ENCODE data around the gene MFSD11. TPM values are rescaled to one million over a fixed set of nuclear protein-coding genes. Genes with fewer than 3 reads are reported as not detected.

The MFSD11 gene
- total and polyA plus RNA-seq, 2 of the 4 experiments (the other 2 are of a cell fraction) = 12.3 to 16.1 TPM

- Histone ChIP-seq H2BK15ac (ENCODE audit: low read depth, low read length) (no peak overlapping the region), H3K23ac (ENCODE audit: low read depth, low read length) (no peak overlapping the region), H2AK5ac (ENCODE audit: low read depth, low read length) (peak overlapping the region; percentile 23; the same call in 1 of the 2 replicates), H3K9me3 (ENCODE audit: control insufficient read depth, insufficient read depth, low read length) (no peaks in the 10 kb centered on the region), H4K91ac (ENCODE audit: insufficient read depth, low read depth, low read length) (no peak overlapping the region), H2AK9ac (replicated peaks; ENCODE audit: low read depth, low read length, poor library complexity) (no peak overlapping the region), H3K18ac (ENCODE audit: low read depth, low read length) (no peak overlapping the region), H3K4me1 (ENCODE audit: control insufficient read depth, insufficient read depth, low read length) (peaks cover 28% of the 10 kb centered on the region), H4K5ac (ENCODE audit: low read depth, low read length) (no peak overlapping the region), H3K79me1 (ENCODE audit: low read depth in 1 of 2, low read length in 2 of 2) (peaks cover 31 to 80% of the 10 kb centered on the region in 2 experiments), H2AFZ (replicated peaks; ENCODE audit: low read length, poor library complexity) (no peak overlapping the region), H3K27ac (ENCODE audit: insufficient read depth, low read length) (no peak overlapping the region), H3K9ac (ENCODE audit: low read depth, low read length) (no peak overlapping the region), H2BK20ac (ENCODE audit: low read depth, low read length) (no peak overlapping the region), H3K14ac (replicated peaks; ENCODE audit: low read depth, low read length) (no peak overlapping the region), H3K4me2 (ENCODE audit: low read depth, low read length) (no peak overlapping the region), H3K4me3 (ENCODE audit: insufficient read depth, low read depth, low read length) (no peak overlapping the region), H4K20me1 (ENCODE audit: insufficient read depth, low read length) (peaks cover 50% of the 10 kb centered on the region), H4K8ac (ENCODE audit: low read depth in 2 of 2, low read length in 2 of 2) (no peak overlapping the region), H3K36me3 (ENCODE audit: control insufficient read depth, insufficient read depth, low read length) (peaks cover 22% of the 10 kb centered on the region), H3K56ac (ENCODE audit: extremely low read depth, insufficient read depth, low read length) (no peak overlapping the region), H3K27me3 (ENCODE audit: control insufficient read depth, insufficient read depth, low read length) (no peaks in the 10 kb centered on the region), H3K9me1 (ENCODE audit: insufficient read depth, low read length) (peaks cover 37% of the 10 kb centered on the region), H2BK5ac (ENCODE audit: low read depth, low read length, poor library complexity, severe bottlenecking) (no peak overlapping the region), H2BK120ac (ENCODE audit: low read depth, low read length) (no peak overlapping the region), H3K4ac (ENCODE audit: low read depth, low read length) (peak overlapping the region; percentile 38; the same call in 1 of the 2 replicates)
- ATAC-seq (ENCODE audit: low read depth) (no peak), DNase-seq (no peak)
- WGBS, 2 experiments (ENCODE audit: extremely low coverage in 2 of 2, insufficient read length in 1 of 2) = 69% methylated on average over 5 of the region's 13 CpGs; no CpG with 5 or more reads in 1 of the 2 experiments
- in situ Hi-C loops (cut with MboI; ENCODE audit: low sequenced_read_pairs) (no loop called here), intact Hi-C loops (cut with micrococcal nuclease) (no loop called here), dilution Hi-C loops (cut with HindIII; ENCODE audit: low sequenced_read_pairs, unreplicated experiment) (no loop called here)
- CTCF ChIA-PET = no interaction called here
- TF ChIP-seq RFX5 (IDR thresholded peaks at IDR 0.05; ENCODE audit: low read depth, low read length) (no peak), SMC3 (IDR thresholded peaks at IDR 0.05; ENCODE audit: low read depth, low read length) (no peak)
- POLR2A ChIA-PET (ENCODE audit: unreplicated experiment) = no interaction called here
- no TSS peak for BruUV-seq (replicated peaks)
These were observed 47.2 kb upstream of the MFSD11 start for GRCh38 chr17:76690596-76691280.

All from IMR-90 (cell line).